Measurements from ENCODE around the gene GID8.

Gene GID8

GRCh38 chr20:62923669-62924441 is 14.1 kb upstream of the GID8 start:
- no peak for FAIRE-seq

- no peak for FAIRE-seq
Observed at GRCh38 chr20:62924442-62925075, 13.4 kb upstream of the GID8 start.

- no peak for FAIRE-seq
Observed at GRCh38 chr20:62925076-62925419, 12.9 kb upstream of the GID8 start.

GRCh38 chr20:62925420-62926228 is 12.3 kb upstream of the GID8 start:
- no peak for FAIRE-seq

- FAIRE-seq: no peak
Observed at GRCh38 chr20:62926229-62927127, 11.5 kb upstream of the GID8 start, which contains the start of gene DIDO1. DIDO1 (minus strand) TSS chr20:62926505.

GRCh38 chr20:62927128-62927705 is 10.7 kb upstream of the GID8 start:
- FAIRE-seq: no peak

GRCh38 chr20:62928246-62928939 is 9.6 kb upstream of the GID8 start:
- FAIRE-seq: no peak

GRCh38 chr20:62929051-62929538 is 8.9 kb upstream of the GID8 start:
- no peak for FAIRE-seq

- no peak for FAIRE-seq
Observed at GRCh38 chr20:62931464-62931863, 6.5 kb upstream of the GID8 start.

GRCh38 chr20:62933966-62934365 is 4.0 kb upstream of the GID8 start:
- no peak for FAIRE-seq

- FAIRE-seq: no peak
Observed at GRCh38 chr20:62935204-62935967, 2.6 kb upstream of the GID8 start.

- FAIRE-seq: no peak
Observed at GRCh38 chr20:62935968-62936585, 1.9 kb upstream of the GID8 start.

GRCh38 chr20:62937268-62938104 is 461 bp upstream of the GID8 start:
- no peak for FAIRE-seq

GRCh38 chr20:62940875-62941274 is 2.9 kb downstream of the GID8 start:
- no peak for FAIRE-seq

- FAIRE-seq: no peak
Observed at GRCh38 chr20:62941792-62942191, 3.8 kb downstream of the GID8 start.

GRCh38 chr20:62942456-62942855 is 4.5 kb downstream of the GID8 start:
- FAIRE-seq: no peak

GRCh38 chr20:62943396-62943795 is 5.4 kb downstream of the GID8 start:
- no peak for FAIRE-seq

- FAIRE-seq: no peak
Observed at GRCh38 chr20:62944184-62944583, 6.2 kb downstream of the GID8 start.

- FAIRE-seq: no peak
Observed at GRCh38 chr20:62944746-62945145, 6.8 kb downstream of the GID8 start.

Measured in A204.1 (cell line).